WTC11 (cell line): ENCODE results near the gene NUCB2. TPM values are rescaled to one million over a fixed set of nuclear protein-coding genes. Genes with fewer than 3 reads are reported as not detected.
A peak's percentile ranks its signal among the peaks of the same experiment; 100 is the strongest.

Source experiments
- CBFB ChIP-seq: sonication (generic); formaldehyde crosslinking; IDR thresholded peaks from 2 replicates; pipeline ENCODE4 v1.8.1; 2022; ENCODE audit warnings: mild to moderate bottlenecking, low read depth, missing genetic modification reagents
- CREB1 ChIP-seq: sonication (generic); formaldehyde crosslinking; IDR thresholded peaks from 2 replicates; pipeline ENCODE4 v1.8.0; 2023; ENCODE audit warnings: mild to moderate bottlenecking, missing genetic modification reagents
- CREM ChIP-seq: sonication (generic); formaldehyde crosslinking; IDR thresholded peaks from 2 replicates; pipeline ENCODE4 v1.8.1; 2022; ENCODE audit warnings: mild to moderate bottlenecking, missing genetic modification reagents, moderate library complexity
- EMX1 ChIP-seq: fragments of 250-450 bp; sonication (Bioruptor Pico); IDR thresholded peaks from 2 replicates; pipeline ENCODE4 v1.8.0; 2021; ENCODE audit warnings: mild to moderate bottlenecking
- ESRRA ChIP-seq: sonication (generic); formaldehyde crosslinking; IDR thresholded peaks from 2 replicates; pipeline ENCODE4 v1.8.1; 2022; ENCODE audit warnings: mild to moderate bottlenecking, missing genetic modification reagents, borderline replicate concordance
- FOXP1 ChIP-seq: sonication (generic); formaldehyde crosslinking; IDR thresholded peaks from 2 replicates; pipeline ENCODE4 v1.8.0; 2022; ENCODE audit warnings: missing genetic modification reagents, mild to moderate bottlenecking, moderate library complexity, borderline replicate concordance
- GTF2I ChIP-seq: fragments of 250-450 bp; sonication (Bioruptor Pico); conservative IDR thresholded peaks from 2 replicates; pipeline ENCODE4 v1.4.0; 2021; ENCODE audit warnings: mild to moderate bottlenecking
- JAZF1 ChIP-seq: fragments of 250-450 bp; sonication (Bioruptor Pico); IDR thresholded peaks from 2 replicates; pipeline ENCODE4 v1.9.0; 2021; ENCODE audit warnings: moderate library complexity, mild to moderate bottlenecking, inconsistent platforms
- JUN ChIP-seq: sonication (generic); formaldehyde crosslinking; IDR thresholded peaks from 2 replicates; pipeline ENCODE4 v1.8.0; 2023; ENCODE audit warnings: mild to moderate bottlenecking, missing genetic modification reagents
- MYBL2 ChIP-seq: sonication (generic); formaldehyde crosslinking; IDR thresholded peaks from 2 replicates; pipeline ENCODE4 v1.8.1; 2023; ENCODE audit warnings: mild to moderate bottlenecking, moderate library complexity, missing genetic modification reagents
- NFATC4 ChIP-seq: fragments of 250-450 bp; sonication (Bioruptor Pico); IDR thresholded peaks from 2 replicates; pipeline ENCODE4 v1.9.0; 2021; ENCODE audit warnings: mild to moderate bottlenecking
- NFYB ChIP-seq: sonication (generic); formaldehyde crosslinking; conservative IDR thresholded peaks from 2 replicates; pipeline ENCODE4 v1.8.0; 2022; ENCODE audit warnings: low read depth, missing genetic modification reagents
- RORB ChIP-seq: fragments of 250-450 bp; sonication (Bioruptor Pico); IDR thresholded peaks from 2 replicates; pipeline ENCODE4 v1.9.0; 2021; ENCODE audit warnings: mild to moderate bottlenecking
- SP1 ChIP-seq: sonication (generic); formaldehyde crosslinking; conservative IDR thresholded peaks from 2 replicates; pipeline ENCODE4 v1.8.1; 2022; ENCODE audit warnings: missing genetic modification reagents
- TEAD1 ChIP-seq: sonication (generic); formaldehyde crosslinking; IDR thresholded peaks from 2 replicates; pipeline ENCODE4 v1.8.0; 2022; ENCODE audit warnings: mild to moderate bottlenecking, missing genetic modification reagents
- total RNA-seq: library from RNA; stranded (reverse); gene quantifications from 3 replicates; pipeline ENCODE4 v1.2.3, GENCODE V29; 2021
- TF ChIP-seq, protein P1 (sequence below): sonication (generic); formaldehyde crosslinking; conservative IDR thresholded peaks from 2 replicates; pipeline ENCODE4 v1.8.1; 2022; ENCODE audit warnings: mild to moderate bottlenecking, missing genetic modification reagents
- TF ChIP-seq, protein P2 (sequence below): sonication (generic); formaldehyde crosslinking; IDR thresholded peaks from 2 replicates; pipeline ENCODE4 v1.8.0; 2022; ENCODE audit warnings: mild to moderate bottlenecking, missing genetic modification reagents
- TF ChIP-seq, protein P3 (sequence below): fragments of 250-450 bp; sonication (Bioruptor Pico); IDR thresholded peaks from 2 replicates; pipeline ENCODE4 v1.8.0; 2021; ENCODE audit warnings: mild to moderate bottlenecking
- TF ChIP-seq, protein P4 (sequence below): sonication (generic); formaldehyde crosslinking; IDR thresholded peaks from 2 replicates; pipeline ENCODE4 v1.8.1; 2022; ENCODE audit warnings: missing genetic modification reagents, borderline replicate concordance
- TF ChIP-seq, protein P5 (sequence below): sonication (generic); formaldehyde crosslinking; IDR thresholded peaks from 2 replicates; pipeline ENCODE4 v1.8.1; 2022; ENCODE audit warnings: low read depth, mild to moderate bottlenecking, moderate library complexity, missing genetic modification reagents, borderline replicate concordance
- TF ChIP-seq, protein P6 (sequence below): sonication (generic); formaldehyde crosslinking; IDR thresholded peaks from 2 replicates; pipeline ENCODE4 v1.8.0; 2022; ENCODE audit warnings: mild to moderate bottlenecking, missing genetic modification reagents
- TF ChIP-seq, protein P7 (sequence below): fragments of 200-600 bp; IDR thresholded peaks from 2 replicates; pipeline ENCODE4 v1.8.0; 2022; ENCODE audit warnings: antibody characterized with exemption
- TF ChIP-seq, protein P8 (sequence below): sonication (generic); formaldehyde crosslinking; IDR thresholded peaks from 2 replicates; pipeline ENCODE4 v1.8.1; 2022; ENCODE audit warnings: mild to moderate bottlenecking, missing genetic modification reagents, moderate library complexity, borderline replicate concordance
- TF ChIP-seq, protein P9 (sequence below): sonication (generic); formaldehyde crosslinking; IDR thresholded peaks from 2 replicates; pipeline ENCODE4 v1.8.1; 2023; ENCODE audit warnings: mild to moderate bottlenecking, missing genetic modification reagents, borderline replicate concordance

NUCB2 gene
- total RNA-seq, 1 experiment from 2014 or later, result 16.1 TPM

DNA sequence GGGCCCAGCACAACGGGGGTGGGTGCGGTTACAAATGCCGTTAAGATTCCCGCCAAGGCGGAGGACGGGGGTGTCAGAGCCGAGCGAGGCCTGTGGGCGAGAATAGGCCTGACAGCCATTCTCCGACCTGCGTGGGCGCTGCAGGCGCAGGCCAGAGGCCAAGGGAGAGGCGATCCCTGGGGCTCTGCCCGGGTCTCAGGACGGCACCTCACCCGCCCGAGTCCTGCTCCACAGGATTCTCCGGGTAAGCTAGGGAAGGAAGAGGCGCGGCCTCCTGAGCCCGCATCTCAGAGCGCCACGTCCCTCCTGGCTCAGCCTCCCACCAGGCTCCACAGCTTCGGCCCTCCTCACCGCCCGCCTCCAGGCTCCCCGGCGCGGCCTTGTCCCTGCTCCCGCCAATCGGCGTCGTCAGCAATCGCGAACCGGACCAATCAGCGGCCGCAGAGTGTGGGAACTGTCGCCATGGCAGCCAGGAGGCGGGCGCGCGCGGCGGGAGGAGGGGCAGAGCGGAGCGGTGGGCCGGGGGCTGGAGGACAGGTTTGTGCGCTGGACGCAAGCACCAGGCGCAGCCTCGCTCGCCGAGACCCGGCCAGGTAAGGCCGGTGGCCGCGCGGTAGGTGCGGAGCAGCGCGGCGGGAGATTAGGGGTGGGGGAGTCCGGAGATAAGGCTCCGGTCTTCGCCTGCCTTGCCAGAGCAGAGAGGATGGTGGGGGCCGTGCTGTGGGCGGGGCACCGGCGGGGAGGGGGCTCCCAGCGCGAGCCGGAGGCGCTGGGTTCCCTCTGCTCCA is at the start of gene NUCB2 (continued):
- no peak for TF ChIP-seq CBFB (CRISPR knock-in tag)
- no peak for TF ChIP-seq CREM
- TF ChIP-seq, protein P1, sequence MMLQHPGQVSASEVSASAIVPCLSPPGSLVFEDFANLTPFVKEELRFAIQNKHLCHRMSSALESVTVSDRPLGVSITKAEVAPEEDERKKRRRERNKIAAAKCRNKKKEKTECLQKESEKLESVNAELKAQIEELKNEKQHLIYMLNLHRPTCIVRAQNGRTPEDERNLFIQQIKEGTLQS (CRISPR knock-in tag), result no peak
- TF ChIP-seq, protein P2, sequence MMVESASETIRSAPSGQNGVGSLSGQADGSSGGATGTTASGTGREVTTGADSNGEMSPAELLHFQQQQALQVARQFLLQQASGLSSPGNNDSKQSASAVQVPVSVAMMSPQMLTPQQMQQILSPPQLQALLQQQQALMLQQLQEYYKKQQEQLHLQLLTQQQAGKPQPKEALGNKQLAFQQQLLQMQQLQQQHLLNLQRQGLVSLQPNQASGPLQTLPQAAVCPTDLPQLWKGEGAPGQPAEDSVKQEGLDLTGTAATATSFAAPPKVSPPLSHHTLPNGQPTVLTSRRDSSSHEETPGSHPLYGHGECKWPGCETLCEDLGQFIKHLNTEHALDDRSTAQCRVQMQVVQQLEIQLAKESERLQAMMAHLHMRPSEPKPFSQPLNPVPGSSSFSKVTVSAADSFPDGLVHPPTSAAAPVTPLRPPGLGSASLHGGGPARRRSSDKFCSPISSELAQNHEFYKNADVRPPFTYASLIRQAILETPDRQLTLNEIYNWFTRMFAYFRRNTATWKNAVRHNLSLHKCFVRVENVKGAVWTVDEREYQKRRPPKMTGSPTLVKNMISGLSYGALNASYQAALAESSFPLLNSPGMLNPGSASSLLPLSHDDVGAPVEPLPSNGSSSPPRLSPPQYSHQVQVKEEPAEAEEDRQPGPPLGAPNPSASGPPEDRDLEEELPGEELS, result peak; percentile 35; the same call in 1 of the 2 replicates
- TF ChIP-seq GTF2I (CRISPR knock-in tag), result no peak
- TF ChIP-seq, protein P3, sequence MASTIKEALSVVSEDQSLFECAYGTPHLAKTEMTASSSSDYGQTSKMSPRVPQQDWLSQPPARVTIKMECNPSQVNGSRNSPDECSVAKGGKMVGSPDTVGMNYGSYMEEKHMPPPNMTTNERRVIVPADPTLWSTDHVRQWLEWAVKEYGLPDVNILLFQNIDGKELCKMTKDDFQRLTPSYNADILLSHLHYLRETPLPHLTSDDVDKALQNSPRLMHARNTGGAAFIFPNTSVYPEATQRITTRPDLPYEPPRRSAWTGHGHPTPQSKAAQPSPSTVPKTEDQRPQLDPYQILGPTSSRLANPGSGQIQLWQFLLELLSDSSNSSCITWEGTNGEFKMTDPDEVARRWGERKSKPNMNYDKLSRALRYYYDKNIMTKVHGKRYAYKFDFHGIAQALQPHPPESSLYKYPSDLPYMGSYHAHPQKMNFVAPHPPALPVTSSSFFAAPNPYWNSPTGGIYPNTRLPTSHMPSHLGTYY (CRISPR knock-in tag), result no peak
- TF ChIP-seq EMX1 (CRISPR knock-in tag), result no peak
- TF ChIP-seq, protein P4, sequence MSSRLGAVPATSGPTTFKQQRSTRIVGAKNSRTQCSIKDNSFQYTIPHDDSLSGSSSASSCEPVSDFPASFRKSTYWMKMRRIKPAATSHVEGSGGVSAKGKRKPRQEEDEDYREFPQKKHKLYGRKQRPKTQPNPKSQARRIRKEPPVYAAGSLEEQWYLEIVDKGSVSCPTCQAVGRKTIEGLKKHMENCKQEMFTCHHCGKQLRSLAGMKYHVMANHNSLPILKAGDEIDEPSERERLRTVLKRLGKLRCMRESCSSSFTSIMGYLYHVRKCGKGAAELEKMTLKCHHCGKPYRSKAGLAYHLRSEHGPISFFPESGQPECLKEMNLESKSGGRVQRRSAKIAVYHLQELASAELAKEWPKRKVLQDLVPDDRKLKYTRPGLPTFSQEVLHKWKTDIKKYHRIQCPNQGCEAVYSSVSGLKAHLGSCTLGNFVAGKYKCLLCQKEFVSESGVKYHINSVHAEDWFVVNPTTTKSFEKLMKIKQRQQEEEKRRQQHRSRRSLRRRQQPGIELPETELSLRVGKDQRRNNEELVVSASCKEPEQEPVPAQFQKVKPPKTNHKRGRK, result no peak
- TF ChIP-seq SP1 (CRISPR knock-in tag), result peak; percentile 88
- TF ChIP-seq, protein P5, sequence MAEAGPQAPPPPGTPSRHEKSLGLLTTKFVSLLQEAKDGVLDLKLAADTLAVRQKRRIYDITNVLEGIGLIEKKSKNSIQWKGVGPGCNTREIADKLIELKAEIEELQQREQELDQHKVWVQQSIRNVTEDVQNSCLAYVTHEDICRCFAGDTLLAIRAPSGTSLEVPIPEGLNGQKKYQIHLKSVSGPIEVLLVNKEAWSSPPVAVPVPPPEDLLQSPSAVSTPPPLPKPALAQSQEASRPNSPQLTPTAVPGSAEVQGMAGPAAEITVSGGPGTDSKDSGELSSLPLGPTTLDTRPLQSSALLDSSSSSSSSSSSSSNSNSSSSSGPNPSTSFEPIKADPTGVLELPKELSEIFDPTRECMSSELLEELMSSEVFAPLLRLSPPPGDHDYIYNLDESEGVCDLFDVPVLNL (CRISPR knock-in tag), result no peak
- no peak for TF ChIP-seq CREB1 (CRISPR knock-in tag)
- no peak for TF ChIP-seq JAZF1 (CRISPR knock-in tag)
- peak; percentile 99 for TF ChIP-seq NFYB (CRISPR knock-in tag)
- TF ChIP-seq, protein P6, sequence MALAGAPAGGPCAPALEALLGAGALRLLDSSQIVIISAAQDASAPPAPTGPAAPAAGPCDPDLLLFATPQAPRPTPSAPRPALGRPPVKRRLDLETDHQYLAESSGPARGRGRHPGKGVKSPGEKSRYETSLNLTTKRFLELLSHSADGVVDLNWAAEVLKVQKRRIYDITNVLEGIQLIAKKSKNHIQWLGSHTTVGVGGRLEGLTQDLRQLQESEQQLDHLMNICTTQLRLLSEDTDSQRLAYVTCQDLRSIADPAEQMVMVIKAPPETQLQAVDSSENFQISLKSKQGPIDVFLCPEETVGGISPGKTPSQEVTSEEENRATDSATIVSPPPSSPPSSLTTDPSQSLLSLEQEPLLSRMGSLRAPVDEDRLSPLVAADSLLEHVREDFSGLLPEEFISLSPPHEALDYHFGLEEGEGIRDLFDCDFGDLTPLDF (CRISPR knock-in tag), result no peak
- TF ChIP-seq, protein P7, sequence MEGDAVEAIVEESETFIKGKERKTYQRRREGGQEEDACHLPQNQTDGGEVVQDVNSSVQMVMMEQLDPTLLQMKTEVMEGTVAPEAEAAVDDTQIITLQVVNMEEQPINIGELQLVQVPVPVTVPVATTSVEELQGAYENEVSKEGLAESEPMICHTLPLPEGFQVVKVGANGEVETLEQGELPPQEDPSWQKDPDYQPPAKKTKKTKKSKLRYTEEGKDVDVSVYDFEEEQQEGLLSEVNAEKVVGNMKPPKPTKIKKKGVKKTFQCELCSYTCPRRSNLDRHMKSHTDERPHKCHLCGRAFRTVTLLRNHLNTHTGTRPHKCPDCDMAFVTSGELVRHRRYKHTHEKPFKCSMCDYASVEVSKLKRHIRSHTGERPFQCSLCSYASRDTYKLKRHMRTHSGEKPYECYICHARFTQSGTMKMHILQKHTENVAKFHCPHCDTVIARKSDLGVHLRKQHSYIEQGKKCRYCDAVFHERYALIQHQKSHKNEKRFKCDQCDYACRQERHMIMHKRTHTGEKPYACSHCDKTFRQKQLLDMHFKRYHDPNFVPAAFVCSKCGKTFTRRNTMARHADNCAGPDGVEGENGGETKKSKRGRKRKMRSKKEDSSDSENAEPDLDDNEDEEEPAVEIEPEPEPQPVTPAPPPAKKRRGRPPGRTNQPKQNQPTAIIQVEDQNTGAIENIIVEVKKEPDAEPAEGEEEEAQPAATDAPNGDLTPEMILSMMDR, result no peak
- 0 out of 2 replicates have a peak, but pooled peaks have one; percentile 61 for TF ChIP-seq MYBL2
- no peak for TF ChIP-seq NFATC4 (CRISPR knock-in tag)
- TF ChIP-seq TEAD1 (CRISPR knock-in tag), result peak; percentile 66
- no peak for TF ChIP-seq JUN (CRISPR knock-in tag)
- TF ChIP-seq RORB (CRISPR knock-in tag), result no peak
- TF ChIP-seq, protein P8, sequence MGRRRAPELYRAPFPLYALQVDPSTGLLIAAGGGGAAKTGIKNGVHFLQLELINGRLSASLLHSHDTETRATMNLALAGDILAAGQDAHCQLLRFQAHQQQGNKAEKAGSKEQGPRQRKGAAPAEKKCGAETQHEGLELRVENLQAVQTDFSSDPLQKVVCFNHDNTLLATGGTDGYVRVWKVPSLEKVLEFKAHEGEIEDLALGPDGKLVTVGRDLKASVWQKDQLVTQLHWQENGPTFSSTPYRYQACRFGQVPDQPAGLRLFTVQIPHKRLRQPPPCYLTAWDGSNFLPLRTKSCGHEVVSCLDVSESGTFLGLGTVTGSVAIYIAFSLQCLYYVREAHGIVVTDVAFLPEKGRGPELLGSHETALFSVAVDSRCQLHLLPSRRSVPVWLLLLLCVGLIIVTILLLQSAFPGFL (CRISPR knock-in tag), result no peak
- 0 out of 2 replicates have a peak, but pooled peaks have one; percentile 79 for TF ChIP-seq FOXP1 (CRISPR knock-in tag)
- TF ChIP-seq, protein P9, sequence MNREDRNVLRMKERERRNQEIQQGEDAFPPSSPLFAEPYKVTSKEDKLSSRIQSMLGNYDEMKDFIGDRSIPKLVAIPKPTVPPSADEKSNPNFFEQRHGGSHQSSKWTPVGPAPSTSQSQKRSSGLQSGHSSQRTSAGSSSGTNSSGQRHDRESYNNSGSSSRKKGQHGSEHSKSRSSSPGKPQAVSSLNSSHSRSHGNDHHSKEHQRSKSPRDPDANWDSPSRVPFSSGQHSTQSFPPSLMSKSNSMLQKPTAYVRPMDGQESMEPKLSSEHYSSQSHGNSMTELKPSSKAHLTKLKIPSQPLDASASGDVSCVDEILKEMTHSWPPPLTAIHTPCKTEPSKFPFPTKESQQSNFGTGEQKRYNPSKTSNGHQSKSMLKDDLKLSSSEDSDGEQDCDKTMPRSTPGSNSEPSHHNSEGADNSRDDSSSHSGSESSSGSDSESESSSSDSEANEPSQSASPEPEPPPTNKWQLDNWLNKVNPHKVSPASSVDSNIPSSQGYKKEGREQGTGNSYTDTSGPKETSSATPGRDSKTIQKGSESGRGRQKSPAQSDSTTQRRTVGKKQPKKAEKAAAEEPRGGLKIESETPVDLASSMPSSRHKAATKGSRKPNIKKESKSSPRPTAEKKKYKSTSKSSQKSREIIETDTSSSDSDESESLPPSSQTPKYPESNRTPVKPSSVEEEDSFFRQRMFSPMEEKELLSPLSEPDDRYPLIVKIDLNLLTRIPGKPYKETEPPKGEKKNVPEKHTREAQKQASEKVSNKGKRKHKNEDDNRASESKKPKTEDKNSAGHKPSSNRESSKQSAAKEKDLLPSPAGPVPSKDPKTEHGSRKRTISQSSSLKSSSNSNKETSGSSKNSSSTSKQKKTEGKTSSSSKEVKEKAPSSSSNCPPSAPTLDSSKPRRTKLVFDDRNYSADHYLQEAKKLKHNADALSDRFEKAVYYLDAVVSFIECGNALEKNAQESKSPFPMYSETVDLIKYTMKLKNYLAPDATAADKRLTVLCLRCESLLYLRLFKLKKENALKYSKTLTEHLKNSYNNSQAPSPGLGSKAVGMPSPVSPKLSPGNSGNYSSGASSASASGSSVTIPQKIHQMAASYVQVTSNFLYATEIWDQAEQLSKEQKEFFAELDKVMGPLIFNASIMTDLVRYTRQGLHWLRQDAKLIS, result no peak
- 0 out of 2 replicates have a peak, but pooled peaks have one; percentile 19 for TF ChIP-seq ESRRA
